Measurements from ENCODE around the gene WFIKKN1.

The WFIKKN1 gene

DNA sequence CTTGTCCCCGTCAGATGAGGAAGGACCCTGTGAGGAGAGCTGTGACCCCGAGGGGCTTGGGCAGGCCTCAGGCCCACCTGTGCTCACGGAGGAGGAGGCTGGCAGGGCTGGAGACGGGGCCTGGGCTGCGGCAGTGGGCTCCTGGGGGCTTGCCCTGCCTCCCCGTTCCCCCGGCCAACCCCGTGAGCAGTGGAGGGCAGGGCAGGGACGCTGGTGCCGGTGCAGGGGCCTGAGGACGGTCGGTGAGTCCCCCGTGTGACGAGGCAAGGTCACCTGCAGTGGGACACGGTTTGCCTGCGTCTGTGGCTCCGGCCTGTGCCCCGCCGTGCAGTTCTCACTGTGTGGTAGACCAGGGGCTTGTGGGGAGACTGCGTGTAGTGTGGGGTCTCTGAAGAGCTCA lies 28.8 kb downstream of the WFIKKN1 start:
- H3K4me1 ChIP-seq (ENCODE audit: control insufficient read depth, insufficient read depth, low read length): peaks cover 15% of the 10 kb centered on the region
- H3K9me3 ChIP-seq (ENCODE audit: control insufficient read depth, low read length): no peaks in the 10 kb centered on the region
- no peaks in the 10 kb centered on the region for H3K36me3 ChIP-seq (ENCODE audit: control insufficient read depth, insufficient read depth, low read length)
- H3K4me3 ChIP-seq (ENCODE audit: low read length): no peak overlapping the region
- no peak overlapping the region for H3K9ac ChIP-seq (ENCODE audit: low read length)
- no peaks in the 10 kb centered on the region for H3K27me3 ChIP-seq (ENCODE audit: control insufficient read depth, insufficient read depth, low read length)

GRCh38 chr16:660132-660458 lies 29.3 kb downstream of the WFIKKN1 start:
- Histone ChIP-seq H3K9me3 (ENCODE audit: control insufficient read depth, low read length) (no peaks in the 10 kb centered on the region), H3K4me3 (ENCODE audit: low read length) (no peak overlapping the region), H3K9ac (ENCODE audit: low read length) (no peak overlapping the region), H3K4me1 (ENCODE audit: control insufficient read depth, insufficient read depth, low read length) (peaks cover 15% of the 10 kb centered on the region), H3K36me3 (ENCODE audit: control insufficient read depth, insufficient read depth, low read length) (no peaks in the 10 kb centered on the region), H3K27me3 (ENCODE audit: control insufficient read depth, insufficient read depth, low read length) (no peaks in the 10 kb centered on the region)

- no peak overlapping the region for H3K9ac ChIP-seq (ENCODE audit: low read length)
- no peaks in the 10 kb centered on the region for H3K27me3 ChIP-seq (ENCODE audit: control insufficient read depth, insufficient read depth, low read length)
- H3K9me3 ChIP-seq (ENCODE audit: control insufficient read depth, low read length): no peaks in the 10 kb centered on the region
- peaks cover 15% of the 10 kb centered on the region for H3K4me1 ChIP-seq (ENCODE audit: control insufficient read depth, insufficient read depth, low read length)
- no peaks in the 10 kb centered on the region for H3K36me3 ChIP-seq (ENCODE audit: control insufficient read depth, insufficient read depth, low read length)
- H3K4me3 ChIP-seq (ENCODE audit: low read length): no peak overlapping the region
Observed at GRCh38 chr16:660459-661183, 29.8 kb downstream of the WFIKKN1 start.

DNA sequence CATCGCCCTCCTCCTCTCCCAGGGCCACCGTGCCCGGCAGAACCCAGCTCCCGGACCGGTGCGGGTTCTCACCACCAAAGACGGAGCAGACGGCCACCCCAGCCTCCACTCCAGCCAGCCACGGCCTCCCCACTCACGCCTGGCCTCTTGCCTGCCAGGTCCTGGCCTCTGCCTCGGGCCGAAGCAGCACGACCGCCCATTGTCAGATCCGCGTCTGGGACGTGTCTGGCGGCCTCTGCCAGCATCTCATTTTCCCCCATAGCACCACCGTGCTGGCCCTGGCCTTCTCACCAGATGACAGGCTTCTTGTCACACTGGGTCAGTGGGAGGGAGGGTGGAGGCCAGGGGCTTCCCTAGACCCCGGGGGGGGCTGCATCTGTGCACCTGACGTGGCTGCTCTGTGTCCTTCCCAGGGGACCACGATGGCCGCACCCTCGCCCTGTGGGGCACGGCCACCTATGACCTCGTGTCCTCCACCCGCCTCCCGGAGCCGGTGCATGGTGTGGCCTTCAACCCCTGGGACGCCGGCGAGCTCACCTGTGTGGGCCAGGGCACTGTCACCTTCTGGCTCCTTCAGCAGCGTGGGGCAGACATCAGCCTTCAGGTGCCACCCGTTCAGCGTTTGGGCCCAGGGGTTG lies 30.5 kb downstream of the WFIKKN1 start:
- Histone ChIP-seq H3K9me3 (ENCODE audit: control insufficient read depth, low read length) (no peaks in the 10 kb centered on the region), H3K9ac (ENCODE audit: low read length) (no peak overlapping the region), H3K4me3 (ENCODE audit: low read length) (no peak overlapping the region), H3K27me3 (ENCODE audit: control insufficient read depth, insufficient read depth, low read length) (no peaks in the 10 kb centered on the region), H3K4me1 (ENCODE audit: control insufficient read depth, insufficient read depth, low read length) (peaks cover 15% of the 10 kb centered on the region), H3K36me3 (ENCODE audit: control insufficient read depth, insufficient read depth, low read length) (no peaks in the 10 kb centered on the region)

DNA sequence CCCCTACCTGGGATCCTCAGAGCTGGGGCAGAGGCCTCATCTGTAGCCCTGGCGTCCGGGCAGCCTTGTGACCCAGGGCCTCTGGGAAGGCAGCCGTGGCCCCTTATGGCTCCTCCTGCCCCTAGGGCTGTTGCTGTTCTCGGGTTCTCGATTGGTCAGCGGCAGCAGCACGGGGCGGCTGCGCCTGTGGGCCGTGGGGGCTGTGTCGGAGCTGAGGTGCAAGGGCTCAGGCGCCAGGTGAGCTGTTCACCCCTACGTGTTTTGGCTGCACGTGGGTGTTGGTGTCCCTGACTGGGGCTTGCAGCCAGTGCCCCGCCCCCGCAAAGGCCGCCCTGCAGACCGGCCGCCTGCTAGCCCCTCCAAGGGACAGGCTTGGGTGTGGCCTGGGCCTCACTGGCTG lies 31.3 kb downstream of the WFIKKN1 start:
- no peak overlapping the region for H3K4me3 ChIP-seq (ENCODE audit: low read length)
- no peaks in the 10 kb centered on the region for H3K9me3 ChIP-seq (ENCODE audit: control insufficient read depth, low read length)
- H3K9ac ChIP-seq (ENCODE audit: low read length): no peak overlapping the region
- peaks cover 15% of the 10 kb centered on the region for H3K4me1 ChIP-seq (ENCODE audit: control insufficient read depth, insufficient read depth, low read length)
- no peaks in the 10 kb centered on the region for H3K27me3 ChIP-seq (ENCODE audit: control insufficient read depth, insufficient read depth, low read length)
- H3K36me3 ChIP-seq (ENCODE audit: control insufficient read depth, insufficient read depth, low read length): no peaks in the 10 kb centered on the region

GRCh38 chr16:662597-662996 lies 31.8 kb downstream of the WFIKKN1 start:
- H3K27me3 ChIP-seq (ENCODE audit: control insufficient read depth, insufficient read depth, low read length): no peaks in the 10 kb centered on the region
- no peak overlapping the region for H3K9ac ChIP-seq (ENCODE audit: low read length)
- H3K9me3 ChIP-seq (ENCODE audit: control insufficient read depth, low read length): no peaks in the 10 kb centered on the region
- peaks cover 18% of the 10 kb centered on the region for H3K4me1 ChIP-seq (ENCODE audit: control insufficient read depth, insufficient read depth, low read length)
- no peaks in the 10 kb centered on the region for H3K36me3 ChIP-seq (ENCODE audit: control insufficient read depth, insufficient read depth, low read length)
- H3K4me3 ChIP-seq (ENCODE audit: low read length): no peak overlapping the region

- H3K4me3 ChIP-seq (ENCODE audit: low read length): no peak overlapping the region
- H3K9ac ChIP-seq (ENCODE audit: low read length): no peak overlapping the region
- no peaks in the 10 kb centered on the region for H3K9me3 ChIP-seq (ENCODE audit: control insufficient read depth, low read length)
- H3K36me3 ChIP-seq (ENCODE audit: control insufficient read depth, insufficient read depth, low read length): peaks cover 6% of the 10 kb centered on the region
- peaks cover 16% of the 10 kb centered on the region for H3K4me1 ChIP-seq (ENCODE audit: control insufficient read depth, insufficient read depth, low read length)
- no peaks in the 10 kb centered on the region for H3K27me3 ChIP-seq (ENCODE audit: control insufficient read depth, insufficient read depth, low read length)
Observed at GRCh38 chr16:666572-666971, 35.8 kb downstream of the WFIKKN1 start.

GRCh38 chr16:667113-667779 lies 36.5 kb downstream of the WFIKKN1 start:
- peak overlapping the region; percentile 81 for H3K9ac ChIP-seq (ENCODE audit: low read length)
- no peaks in the 10 kb centered on the region for H3K9me3 ChIP-seq (ENCODE audit: control insufficient read depth, low read length)
- H3K4me1 ChIP-seq (ENCODE audit: control insufficient read depth, insufficient read depth, low read length): peaks cover 15% of the 10 kb centered on the region
- peaks cover 6% of the 10 kb centered on the region for H3K36me3 ChIP-seq (ENCODE audit: control insufficient read depth, insufficient read depth, low read length)
- no peak overlapping the region for H3K4me3 ChIP-seq (ENCODE audit: low read length)
- no peaks in the 10 kb centered on the region for H3K27me3 ChIP-seq (ENCODE audit: control insufficient read depth, insufficient read depth, low read length)

GRCh38 chr16:667780-668518 lies 37.2 kb downstream of the WFIKKN1 start, which contains the start of gene RHOT2:
RHOT2 (plus strand) TSS chr16:668132; CDS start chr16:668200, 68 bp downstream.
- Histone ChIP-seq H3K9me3 (ENCODE audit: control insufficient read depth, low read length) (no peaks in the 10 kb centered on the region), H3K27me3 (ENCODE audit: control insufficient read depth, insufficient read depth, low read length) (no peaks in the 10 kb centered on the region), H3K36me3 (ENCODE audit: control insufficient read depth, insufficient read depth, low read length) (peaks cover 6% of the 10 kb centered on the region), H3K4me1 (ENCODE audit: control insufficient read depth, insufficient read depth, low read length) (peaks cover 15% of the 10 kb centered on the region), H3K9ac (ENCODE audit: low read length) (peak within 1 kb of the TSS; percentile 81), H3K4me3 (ENCODE audit: low read length) (peak within 1 kb of the TSS; percentile 67)

GRCh38 chr16:668519-669171 lies 37.9 kb downstream of the WFIKKN1 start:
- Histone ChIP-seq H3K9me3 (ENCODE audit: control insufficient read depth, low read length) (no peaks in the 10 kb centered on the region), H3K4me3 (ENCODE audit: low read length) (peak overlapping the region; percentile 67), H3K27me3 (ENCODE audit: control insufficient read depth, insufficient read depth, low read length) (no peaks in the 10 kb centered on the region), H3K9ac (ENCODE audit: low read length) (peak overlapping the region; percentile 81), H3K4me1 (ENCODE audit: control insufficient read depth, insufficient read depth, low read length) (peaks cover 15% of the 10 kb centered on the region), H3K36me3 (ENCODE audit: control insufficient read depth, insufficient read depth, low read length) (peaks cover 6% of the 10 kb centered on the region)

DNA sequence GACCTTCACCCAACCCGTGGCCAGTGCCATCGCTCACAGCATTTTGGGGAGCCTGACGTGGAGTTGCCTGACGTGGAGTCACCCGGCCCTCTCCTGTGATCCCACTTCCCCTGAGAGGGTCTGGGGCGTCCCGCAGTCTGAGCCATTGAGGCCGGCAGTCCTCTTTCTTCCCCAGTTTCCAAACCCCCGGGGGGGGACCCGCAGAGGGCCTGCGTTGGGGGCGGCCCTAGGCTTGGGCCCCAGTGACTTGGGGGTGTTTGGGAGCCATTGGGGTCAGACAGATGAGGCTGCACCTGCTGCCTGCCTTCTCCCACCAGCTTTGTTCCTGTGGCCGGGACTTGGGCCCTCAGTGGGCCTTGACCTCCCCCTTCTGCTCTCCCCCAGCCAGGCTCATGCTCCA lies 38.9 kb downstream of the WFIKKN1 start:
- Histone ChIP-seq H3K36me3 (ENCODE audit: control insufficient read depth, insufficient read depth, low read length) (peaks cover 6% of the 10 kb centered on the region), H3K27me3 (ENCODE audit: control insufficient read depth, insufficient read depth, low read length) (no peaks in the 10 kb centered on the region), H3K9me3 (ENCODE audit: control insufficient read depth, low read length) (no peaks in the 10 kb centered on the region), H3K4me1 (ENCODE audit: control insufficient read depth, insufficient read depth, low read length) (peaks cover 19% of the 10 kb centered on the region), H3K9ac (ENCODE audit: low read length) (no peak overlapping the region), H3K4me3 (ENCODE audit: low read length) (no peak overlapping the region)
